HepG2 (cell line): ENCODE measurements around the gene RABGAP1. TPM values are rescaled to one million over a fixed set of nuclear protein-coding genes. Genes with fewer than 3 reads are reported as not detected.
A peak's percentile ranks its signal among the peaks of the same experiment; 100 is the strongest.

Experiments
- ATAC-seq: fragments of 200-7000 bp; cut with Tn5 transposase; 3 replicates; pipeline ENCODE4 v1.9.1; 2020; ENCODE audit warnings: mild to moderate bottlenecking, moderate library complexity
- BruUV-seq: library from RNA; stranded (reverse); fragments of 400-500 nt; replicated peaks from 2 replicates; lab custom pipeline; 2021; lab: Mats Ljungman, UMichigan
- CTCF ChIA-PET: fragments of 300-600 bp; formaldehyde crosslinking; extraction: SDS; loops from one replicate; lab custom pipeline; 2021; ENCODE audit warnings: low total read pairs, inconsistent platforms, low intra/inter-chr PET ratio; lab: Yijun Ruan, JAX
- POLR2A ChIA-PET: fragments of 350-600 bp; sonication (Branson Sonifier 250); formaldehyde crosslinking; loops from one replicate; lab custom pipeline; 2020; ENCODE audit warnings: antibody characterized with exemption, inconsistent platforms; lab: Yijun Ruan, JAX
- DNase-seq: peaks from one replicate; pipeline ENCODE4 v3.0.0-alpha.2; 2015; ENCODE audit warnings: low spot score
- FAIRE-seq: peaks from 3 replicates; lab custom pipeline; 2011; peaks lifted over from hg19 to GRCh38; lab: Jason Lieb, UNC
- H2AFZ ChIP-seq: one replicate; pipeline ENCODE4 v1.6.1; 2011; ENCODE audit warnings: low read length, inconsistent platforms
- H3K27ac ChIP-seq: fragments of 300-600 bp; 3 replicates; pipeline ENCODE4 v1.8.0; 2011; ENCODE audit warnings: mixed run types, mild to moderate bottlenecking, mixed read lengths, low read length, inconsistent platforms; ENCODE audit not compliant: insufficient read depth; ENCODE audit errors: extremely low read length
- H3K27me3 ChIP-seq, 2 experiments: fragments of 200-600 bp in 1 of 2; 2 replicates in 1 of 2; 3 replicates in 1 of 2; pipeline versions ENCODE4 v1.6.0 to v1.8.0; 2011; ENCODE audit warnings: low read length in 2 of 2, mild to moderate bottlenecking in 2 of 2, moderate library complexity in 2 of 2, inconsistent platforms in 1 of 2; ENCODE audit not compliant: insufficient read depth in 2 of 2, control insufficient read depth in 1 of 2
- H3K36me3 ChIP-seq, 2 experiments: fragments of 200-600 bp in 1 of 2; replicated peaks in 1 of 2; 2 replicates in 1 of 2; 3 replicates in 1 of 2; pipeline versions ENCODE4 v1.5.1 to v1.8.0; 2011; ENCODE audit warnings: low read length in 2 of 2, inconsistent platforms in 1 of 2; ENCODE audit not compliant: insufficient read depth in 2 of 2, control insufficient read depth in 1 of 2
- H3K4me1 ChIP-seq: 2 replicates; pipeline ENCODE4 v1.5.1; 2012; ENCODE audit warnings: low read length, inconsistent platforms; ENCODE audit not compliant: insufficient read depth
- H3K4me2 ChIP-seq: 2 replicates; pipeline ENCODE4 v1.6.0; 2011; ENCODE audit warnings: low read depth, low read length, inconsistent platforms
- H3K4me3 ChIP-seq, 3 experiments: fragments of 200-600 bp in 1 of 3; sonication (generic), shearing (Covaris generic) in 1 of 3; replicated peaks in 1 of 3; 2 replicates each; pipeline ENCODE4 v1.5.1; 2011 to 2016; ENCODE audit warnings: low read length in 3 of 3, inconsistent platforms in 2 of 3, low read depth in 2 of 3, mild to moderate bottlenecking in 2 of 3, control low read depth in 1 of 3, mixed read lengths in 1 of 3; ENCODE audit not compliant: insufficient read depth in 1 of 3
- H3K79me2 ChIP-seq: one replicate; pipeline ENCODE4 v1.6.1; 2011; ENCODE audit warnings: low read length, inconsistent platforms; ENCODE audit not compliant: insufficient read depth
- H3K9ac ChIP-seq: 2 replicates; pipeline ENCODE4 v1.6.0; 2011; ENCODE audit warnings: mild to moderate bottlenecking, low read depth, low read length, inconsistent platforms; ENCODE audit not compliant: insufficient read depth
- H3K9me3 ChIP-seq: 2 replicates; pipeline ENCODE4 v1.5.1; 2012; ENCODE audit warnings: mild to moderate bottlenecking, low read length
- H4K20me1 ChIP-seq: 2 replicates; pipeline ENCODE4 v1.6.0; 2011; ENCODE audit warnings: inconsistent platforms, mild to moderate bottlenecking, low read length, moderate library complexity; ENCODE audit not compliant: insufficient read depth
- HNF4A ChIP-seq: sonication (generic); formaldehyde crosslinking; IDR thresholded peaks from 2 replicates; pipeline ENCODE4 v1.4.0; 2020; ENCODE audit warnings: missing genetic modification reagents
- NBN ChIP-seq: fragments of 450-650 bp; conservative IDR thresholded peaks from 2 replicates; pipeline ENCODE4 v1.6.1; 2017
- NCOR1 ChIP-seq: fragments of 200-600 bp; sonication (generic); IDR thresholded peaks from 2 replicates; pipeline ENCODE4 v1.7.0; 2017; ENCODE audit warnings: antibody characterized with exemption, low read length, borderline replicate concordance
- NONO ChIP-seq, 2 experiments: fragments of 450-650 bp in 1 of 2; sonication (generic) in 1 of 2; formaldehyde crosslinking in 1 of 2; IDR thresholded peaks in 1 of 2; conservative IDR thresholded peaks in 1 of 2; 2 replicates each; pipeline versions ENCODE4 v1.6.1 to v1.8.0; 2017 to 2022; ENCODE audit warnings: mild to moderate bottlenecking in 1 of 2, missing genetic modification reagents in 1 of 2, moderate library complexity in 1 of 2
- ZMYM3 ChIP-seq: sonication (generic); formaldehyde crosslinking; IDR thresholded peaks from 2 replicates; pipeline ENCODE4 v1.5.1; 2020; ENCODE audit warnings: mild to moderate bottlenecking, missing genetic modification reagents
- WGBS: methylation state at CpG from one replicate; pipeline ENCODE4 v1.1.6; 2017; ENCODE audit warnings: low lambda C conversion rate; 5-methylcytosine and 5-hydroxymethylcytosine counted together
- in situ Hi-C: cut with HindIII; loops from 2 replicates; pipeline ENCODE4 v1.10.0; 2017; ENCODE audit warnings: low pct_unique_long_range_greater_than_20kb; ENCODE audit not compliant: extremely low pct_ligation_motif_present
- intact Hi-C: fragments of 100-400 bp; cut with micrococcal nuclease; formaldehyde crosslinking; loops from one replicate; pipeline ENCODE4 v1.10.0; 2022; ENCODE audit not compliant: unreplicated experiment
- polyA plus RNA-seq, 8 experiments: library from polyadenylated mRNA; depleted of rRNA in 3 of 8; stranded (reverse) in 7 of 8; unstranded in 1 of 8; fragments of >200 nt; fragmentation: Illumina TruSeq in 4 of 8; extraction: Trizol in 4 of 8; gene quantifications; 2 replicates each; pipeline versions ENCODE4 v1.2.1 to v1.2.3, GENCODE V29; 2011 to 2016; ENCODE audit warnings: low read depth in 4 of 8, missing spikeins in 1 of 8, mixed read lengths in 1 of 8; ENCODE audit not compliant: insufficient read depth in 1 of 8
- total RNA-seq, 5 experiments: library from RNA; depleted of rRNA; stranded (reverse); fragments of >200 nt; fragmentation: Illumina TruSeq; extraction: Trizol; gene quantifications; 2 replicates each; pipeline ENCODE4 v1.2.3, GENCODE V29; 2016; ENCODE audit warnings: low read depth in 1 of 5
- TF ChIP-seq, protein P1 (sequence below): sonication (generic); formaldehyde crosslinking; IDR thresholded peaks from 2 replicates; pipeline ENCODE4 v1.9.0; 2021; ENCODE audit warnings: mild to moderate bottlenecking, missing genetic modification reagents
- TF ChIP-seq, protein P2 (sequence below): sonication (generic); formaldehyde crosslinking; IDR thresholded peaks from 2 replicates; pipeline ENCODE4 v1.4.0; 2020; ENCODE audit warnings: low read depth, missing genetic modification reagents

Gene RABGAP1
- total and polyA plus RNA-seq, 2 of the 13 experiments (the other 11 are each of a cell fraction or from before 2014, with no cell fraction given) = 19.1 to 19.3 TPM

DNA sequence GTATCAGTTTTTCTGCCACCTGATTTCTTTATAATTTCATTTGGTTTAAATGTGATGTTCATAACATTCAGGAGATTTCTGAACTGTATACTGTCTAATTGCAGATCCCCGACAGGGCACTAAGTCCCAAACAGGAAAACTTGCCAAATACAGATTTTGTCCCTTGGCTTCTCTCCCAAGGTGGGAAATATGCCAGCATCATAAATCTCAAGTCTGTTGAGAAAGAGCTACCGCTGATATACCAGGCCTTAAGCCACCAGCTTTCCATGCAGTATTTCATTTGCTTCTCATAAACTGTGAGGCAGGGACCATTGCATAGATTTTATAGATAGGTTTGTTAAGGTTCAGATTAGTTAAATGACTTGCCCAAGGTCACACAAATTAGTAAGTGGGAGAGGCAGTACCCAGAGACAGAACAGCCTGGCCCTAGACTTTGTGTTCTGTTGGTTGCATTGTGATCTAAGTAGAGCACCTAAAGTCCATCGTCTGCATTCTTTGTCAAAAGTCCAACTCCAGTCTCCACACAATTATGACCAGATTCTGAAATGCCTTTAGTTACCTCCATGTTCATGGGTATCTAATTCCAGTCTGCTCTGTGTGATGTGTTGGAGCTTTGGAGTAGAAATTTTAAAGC is 108.9 kb downstream of the RABGAP1 start:
- H3K27ac ChIP-seq = peak overlapping the region; percentile 24
- no peaks in the 10 kb centered on the region; a peak in 1 of 5 replicates for H3K36me3 ChIP-seq
- peaks cover 29% of the 10 kb centered on the region for H3K4me1 ChIP-seq
- ChIA-PET CTCF (no interaction called here), POLR2A (no interaction called here)
- no peaks in the 10 kb centered on the region for H4K20me1 ChIP-seq
- peak; percentile 24 for DNase-seq
- no peak overlapping the region for H3K9ac ChIP-seq
- H3K4me3 ChIP-seq = no peak overlapping the region
- in situ Hi-C loops (no loop called here), intact Hi-C loops (no loop called here)
- 62% methylated on average over 3 of the region's 3 CpGs for WGBS
- no TSS peak for BruUV-seq
- no peaks in the 10 kb centered on the region for H3K79me2 ChIP-seq
- no peak overlapping the region for H2AFZ ChIP-seq
- FAIRE-seq = no peak
- peak; percentile 63 for ATAC-seq
- H3K27me3 ChIP-seq = no peaks in the 10 kb centered on the region
- TF ChIP-seq NCOR1 (peak; percentile 45; the same call in 1 of the 2 replicates), HNF4A (CRISPR knock-in tag) (peak; percentile 35; the same call in 1 of the 2 replicates), NBN (no peak), NONO (IDR thresholded peaks at IDR 0.05) (no peak), NONO (CRISPR knock-in tag; conservative IDR thresholded peaks at IDR 0.05) (no peak), ZMYM3 (CRISPR knock-in tag) (peak; percentile 36; the same call in 1 of the 2 replicates)
- TF ChIP-seq, protein P1, sequence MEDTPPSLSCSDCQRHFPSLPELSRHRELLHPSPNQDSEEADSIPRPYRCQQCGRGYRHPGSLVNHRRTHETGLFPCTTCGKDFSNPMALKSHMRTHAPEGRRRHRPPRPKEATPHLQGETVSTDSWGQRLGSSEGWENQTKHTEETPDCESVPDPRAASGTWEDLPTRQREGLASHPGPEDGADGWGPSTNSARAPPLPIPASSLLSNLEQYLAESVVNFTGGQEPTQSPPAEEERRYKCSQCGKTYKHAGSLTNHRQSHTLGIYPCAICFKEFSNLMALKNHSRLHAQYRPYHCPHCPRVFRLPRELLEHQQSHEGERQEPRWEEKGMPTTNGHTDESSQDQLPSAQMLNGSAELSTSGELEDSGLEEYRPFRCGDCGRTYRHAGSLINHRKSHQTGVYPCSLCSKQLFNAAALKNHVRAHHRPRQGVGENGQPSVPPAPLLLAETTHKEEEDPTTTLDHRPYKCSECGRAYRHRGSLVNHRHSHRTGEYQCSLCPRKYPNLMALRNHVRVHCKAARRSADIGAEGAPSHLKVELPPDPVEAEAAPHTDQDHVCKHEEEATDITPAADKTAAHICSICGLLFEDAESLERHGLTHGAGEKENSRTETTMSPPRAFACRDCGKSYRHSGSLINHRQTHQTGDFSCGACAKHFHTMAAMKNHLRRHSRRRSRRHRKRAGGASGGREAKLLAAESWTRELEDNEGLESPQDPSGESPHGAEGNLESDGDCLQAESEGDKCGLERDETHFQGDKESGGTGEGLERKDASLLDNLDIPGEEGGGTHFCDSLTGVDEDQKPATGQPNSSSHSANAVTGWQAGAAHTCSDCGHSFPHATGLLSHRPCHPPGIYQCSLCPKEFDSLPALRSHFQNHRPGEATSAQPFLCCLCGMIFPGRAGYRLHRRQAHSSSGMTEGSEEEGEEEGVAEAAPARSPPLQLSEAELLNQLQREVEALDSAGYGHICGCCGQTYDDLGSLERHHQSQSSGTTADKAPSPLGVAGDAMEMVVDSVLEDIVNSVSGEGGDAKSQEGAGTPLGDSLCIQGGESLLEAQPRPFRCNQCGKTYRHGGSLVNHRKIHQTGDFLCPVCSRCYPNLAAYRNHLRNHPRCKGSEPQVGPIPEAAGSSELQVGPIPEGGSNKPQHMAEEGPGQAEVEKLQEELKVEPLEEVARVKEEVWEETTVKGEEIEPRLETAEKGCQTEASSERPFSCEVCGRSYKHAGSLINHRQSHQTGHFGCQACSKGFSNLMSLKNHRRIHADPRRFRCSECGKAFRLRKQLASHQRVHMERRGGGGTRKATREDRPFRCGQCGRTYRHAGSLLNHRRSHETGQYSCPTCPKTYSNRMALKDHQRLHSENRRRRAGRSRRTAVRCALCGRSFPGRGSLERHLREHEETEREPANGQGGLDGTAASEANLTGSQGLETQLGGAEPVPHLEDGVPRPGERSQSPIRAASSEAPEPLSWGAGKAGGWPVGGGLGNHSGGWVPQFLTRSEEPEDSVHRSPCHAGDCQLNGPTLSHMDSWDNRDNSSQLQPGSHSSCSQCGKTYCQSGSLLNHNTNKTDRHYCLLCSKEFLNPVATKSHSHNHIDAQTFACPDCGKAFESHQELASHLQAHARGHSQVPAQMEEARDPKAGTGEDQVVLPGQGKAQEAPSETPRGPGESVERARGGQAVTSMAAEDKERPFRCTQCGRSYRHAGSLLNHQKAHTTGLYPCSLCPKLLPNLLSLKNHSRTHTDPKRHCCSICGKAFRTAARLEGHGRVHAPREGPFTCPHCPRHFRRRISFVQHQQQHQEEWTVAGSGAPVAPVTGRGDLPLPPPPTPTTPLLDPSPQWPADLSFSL (CRISPR knock-in tag) = no peak
- TF ChIP-seq, protein P2, sequence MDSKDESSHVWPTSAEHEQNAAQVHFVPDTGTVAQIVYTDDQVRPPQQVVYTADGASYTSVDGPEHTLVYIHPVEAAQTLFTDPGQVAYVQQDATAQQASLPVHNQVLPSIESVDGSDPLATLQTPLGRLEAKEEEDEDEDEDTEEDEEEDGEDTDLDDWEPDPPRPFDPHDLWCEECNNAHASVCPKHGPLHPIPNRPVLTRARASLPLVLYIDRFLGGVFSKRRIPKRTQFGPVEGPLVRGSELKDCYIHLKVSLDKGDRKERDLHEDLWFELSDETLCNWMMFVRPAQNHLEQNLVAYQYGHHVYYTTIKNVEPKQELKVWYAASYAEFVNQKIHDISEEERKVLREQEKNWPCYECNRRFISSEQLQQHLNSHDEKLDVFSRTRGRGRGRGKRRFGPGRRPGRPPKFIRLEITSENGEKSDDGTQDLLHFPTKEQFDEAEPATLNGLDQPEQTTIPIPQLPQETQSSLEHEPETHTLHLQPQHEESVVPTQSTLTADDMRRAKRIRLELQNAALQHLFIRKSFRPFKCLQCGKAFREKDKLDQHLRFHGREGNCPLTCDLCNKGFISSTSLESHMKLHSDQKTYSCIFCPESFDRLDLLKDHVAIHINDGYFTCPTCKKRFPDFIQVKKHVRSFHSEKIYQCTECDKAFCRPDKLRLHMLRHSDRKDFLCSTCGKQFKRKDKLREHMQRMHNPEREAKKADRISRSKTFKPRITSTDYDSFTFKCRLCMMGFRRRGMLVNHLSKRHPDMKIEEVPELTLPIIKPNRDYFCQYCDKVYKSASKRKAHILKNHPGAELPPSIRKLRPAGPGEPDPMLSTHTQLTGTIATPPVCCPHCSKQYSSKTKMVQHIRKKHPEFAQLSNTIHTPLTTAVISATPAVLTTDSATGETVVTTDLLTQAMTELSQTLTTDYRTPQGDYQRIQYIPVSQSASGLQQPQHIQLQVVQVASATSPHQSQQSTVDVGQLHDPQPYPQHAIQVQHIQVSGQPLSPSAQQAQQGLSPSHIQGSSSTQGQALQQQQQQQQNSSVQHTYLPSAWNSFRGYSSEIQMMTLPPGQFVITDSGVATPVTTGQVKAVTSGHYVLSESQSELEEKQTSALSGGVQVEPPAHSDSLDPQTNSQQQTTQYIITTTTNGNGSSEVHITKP (CRISPR knock-in tag) = no peak
- no peaks in the 10 kb centered on the region for H3K9me3 ChIP-seq
- H3K4me2 ChIP-seq = no peak overlapping the region
